SK-N-SH treated with all-trans-retinoic acid at 6 μM for 48 hours (cell line): ENCODE results near the gene ZFHX3.

Source experiments
- ATAC-seq: fragments of 200-7000 bp; cut with Tn5 transposase; 3 replicates; pipeline ENCODE4 v1.9.1; 2020; ENCODE audit warnings: mild to moderate bottlenecking, moderate library complexity
- ARNTL ChIP-seq: fragments of 450-650 bp; formaldehyde crosslinking; IDR thresholded peaks from 2 replicates; pipeline ENCODE4 v1.5.0; 2020; ENCODE audit warnings: low read depth, mild to moderate bottlenecking, moderate library complexity, borderline replicate concordance
- CSDC2 ChIP-seq: fragments of 250-450 bp; sonication (Bioruptor Pico); IDR thresholded peaks from 2 replicates; pipeline ENCODE4 v1.5.0; 2020; ENCODE audit warnings: mild to moderate bottlenecking, moderate library complexity
- GLIS3 ChIP-seq: fragments of 250-450 bp; sonication (Bioruptor Pico); IDR thresholded peaks from 2 replicates; pipeline ENCODE4 v1.5.0; 2020; ENCODE audit warnings: mild to moderate bottlenecking, moderate library complexity
- ISL1 ChIP-seq: fragments of 250-450 bp; sonication (Bioruptor Pico); IDR thresholded peaks from 2 replicates; pipeline ENCODE4 v2.1.2; 2022; ENCODE audit warnings: mild to moderate bottlenecking, moderate library complexity
- OSR1 ChIP-seq: fragments of 250-450 bp; sonication (Bioruptor Pico); IDR thresholded peaks from 2 replicates; pipeline ENCODE4 v1.8.0; 2022; ENCODE audit warnings: moderate library complexity, mild to moderate bottlenecking, inconsistent platforms
- PPARA ChIP-seq: fragments of 250-450 bp; sonication (Bioruptor Pico); IDR thresholded peaks from 2 replicates; pipeline ENCODE4 v1.5.0; 2020; ENCODE audit warnings: mild to moderate bottlenecking, borderline replicate concordance
- RARB ChIP-seq: fragments of 250-450 bp; sonication (Bioruptor Pico); IDR thresholded peaks from 2 replicates; pipeline ENCODE4 v1.8.0; 2021; ENCODE audit warnings: mild to moderate bottlenecking, moderate library complexity
- SNAI2 ChIP-seq: fragments of 250-450 bp; sonication (Bioruptor Pico); IDR thresholded peaks from 2 replicates; pipeline ENCODE4 v1.5.0; 2020; ENCODE audit warnings: mild to moderate bottlenecking, moderate library complexity
- TCF4 ChIP-seq: fragments of 250-450 bp; sonication (Bioruptor Pico); IDR thresholded peaks from 2 replicates; pipeline ENCODE4 v1.8.0; 2021; ENCODE audit warnings: mild to moderate bottlenecking, moderate library complexity, borderline replicate concordance
- TOX ChIP-seq: fragments of 250-450 bp; sonication (Bioruptor Pico); IDR thresholded peaks from 2 replicates; pipeline ENCODE4 v1.8.0; 2021; ENCODE audit warnings: mild to moderate bottlenecking, moderate library complexity, borderline replicate concordance
- TSHZ2 ChIP-seq: fragments of 250-450 bp; sonication (Bioruptor Pico); IDR thresholded peaks from 2 replicates; pipeline ENCODE4 v1.5.0; 2020; ENCODE audit warnings: mild to moderate bottlenecking, moderate library complexity
- ZFP30 ChIP-seq: fragments of 450-650 bp; formaldehyde crosslinking; IDR thresholded peaks from 2 replicates; pipeline ENCODE4 v1.5.0; 2022; ENCODE audit warnings: mild to moderate bottlenecking, moderate library complexity
- ZNF70 ChIP-seq: fragments of 450-650 bp; formaldehyde crosslinking; IDR thresholded peaks from 2 replicates; pipeline ENCODE4 v1.5.0; 2020; ENCODE audit warnings: mild to moderate bottlenecking, moderate library complexity
- ZNF8 ChIP-seq: fragments of 450-650 bp; formaldehyde crosslinking; IDR thresholded peaks from 2 replicates; pipeline ENCODE4 v1.5.0; 2020; ENCODE audit warnings: mild to moderate bottlenecking, moderate library complexity
- TF ChIP-seq, protein P1 (sequence below): fragments of 250-450 bp; sonication (Bioruptor Pico); IDR thresholded peaks from 2 replicates; pipeline ENCODE4 v1.8.0; 2020; ENCODE audit warnings: mild to moderate bottlenecking, moderate library complexity, borderline replicate concordance
- TF ChIP-seq, protein P2 (sequence below): fragments of 250-450 bp; sonication (Bioruptor Pico); IDR thresholded peaks from 2 replicates; pipeline ENCODE4 v1.5.1; 2020; ENCODE audit warnings: low read depth, mild to moderate bottlenecking, moderate library complexity

ZFHX3 gene

DNA sequence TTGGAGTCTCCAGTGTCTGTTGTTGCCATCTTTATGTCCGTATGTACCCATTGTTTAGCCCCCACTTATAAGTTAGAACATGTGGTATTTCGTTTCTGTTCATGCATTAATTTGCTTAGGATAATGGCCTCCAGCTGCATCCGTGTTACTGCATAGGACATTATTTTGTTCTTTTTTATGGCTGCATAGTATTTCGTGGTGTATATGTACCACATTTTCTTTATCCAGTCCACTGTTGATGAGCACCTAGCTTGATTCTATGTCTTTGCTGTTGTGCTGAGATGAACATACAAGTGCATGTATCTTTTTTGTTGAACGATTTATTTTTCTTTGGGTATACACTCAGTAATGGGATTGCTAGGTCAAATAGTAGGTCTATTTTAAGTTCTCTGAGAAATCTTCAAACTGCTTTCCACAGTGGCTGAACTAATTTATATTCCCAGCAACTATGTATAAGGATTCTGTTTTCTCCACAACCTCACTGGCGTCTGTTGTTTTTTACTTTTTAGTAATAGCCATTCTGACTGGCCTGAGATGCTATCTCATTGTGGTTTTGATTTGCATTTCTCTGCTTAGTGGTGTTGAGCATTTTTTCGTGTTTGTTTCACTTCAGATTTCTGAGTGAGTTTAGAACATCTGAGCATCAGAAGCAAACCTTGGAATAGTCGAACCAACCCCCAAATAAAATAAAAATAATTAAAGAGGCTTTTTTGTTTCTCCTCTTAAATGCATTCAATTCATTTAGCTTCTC is 304.7 kb downstream of the ZFHX3 start:
- 0 out of 3 replicates have a peak, but pooled peaks have one; percentile 15 for ATAC-seq

GRCh38 chr16:72740347-72740746 is 307.6 kb downstream of the ZFHX3 start:
- TF ChIP-seq CSDC2 (CRISPR knock-in tag) (no peak), SNAI2 (CRISPR knock-in tag) (no peak), PPARA (no peak), TOX (CRISPR knock-in tag) (no peak), TCF4 (no peak), ISL1 (no peak), RARB (CRISPR knock-in tag) (no peak), ZFP30 (CRISPR knock-in tag) (no peak)
- TF ChIP-seq, protein P1, sequence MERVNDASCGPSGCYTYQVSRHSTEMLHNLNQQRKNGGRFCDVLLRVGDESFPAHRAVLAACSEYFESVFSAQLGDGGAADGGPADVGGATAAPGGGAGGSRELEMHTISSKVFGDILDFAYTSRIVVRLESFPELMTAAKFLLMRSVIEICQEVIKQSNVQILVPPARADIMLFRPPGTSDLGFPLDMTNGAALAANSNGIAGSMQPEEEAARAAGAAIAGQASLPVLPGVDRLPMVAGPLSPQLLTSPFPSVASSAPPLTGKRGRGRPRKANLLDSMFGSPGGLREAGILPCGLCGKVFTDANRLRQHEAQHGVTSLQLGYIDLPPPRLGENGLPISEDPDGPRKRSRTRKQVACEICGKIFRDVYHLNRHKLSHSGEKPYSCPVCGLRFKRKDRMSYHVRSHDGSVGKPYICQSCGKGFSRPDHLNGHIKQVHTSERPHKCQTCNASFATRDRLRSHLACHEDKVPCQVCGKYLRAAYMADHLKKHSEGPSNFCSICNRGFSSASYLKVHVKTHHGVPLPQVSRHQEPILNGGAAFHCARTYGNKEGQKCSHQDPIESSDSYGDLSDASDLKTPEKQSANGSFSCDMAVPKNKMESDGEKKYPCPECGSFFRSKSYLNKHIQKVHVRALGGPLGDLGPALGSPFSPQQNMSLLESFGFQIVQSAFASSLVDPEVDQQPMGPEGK, result no peak
- TF ChIP-seq, protein P2, sequence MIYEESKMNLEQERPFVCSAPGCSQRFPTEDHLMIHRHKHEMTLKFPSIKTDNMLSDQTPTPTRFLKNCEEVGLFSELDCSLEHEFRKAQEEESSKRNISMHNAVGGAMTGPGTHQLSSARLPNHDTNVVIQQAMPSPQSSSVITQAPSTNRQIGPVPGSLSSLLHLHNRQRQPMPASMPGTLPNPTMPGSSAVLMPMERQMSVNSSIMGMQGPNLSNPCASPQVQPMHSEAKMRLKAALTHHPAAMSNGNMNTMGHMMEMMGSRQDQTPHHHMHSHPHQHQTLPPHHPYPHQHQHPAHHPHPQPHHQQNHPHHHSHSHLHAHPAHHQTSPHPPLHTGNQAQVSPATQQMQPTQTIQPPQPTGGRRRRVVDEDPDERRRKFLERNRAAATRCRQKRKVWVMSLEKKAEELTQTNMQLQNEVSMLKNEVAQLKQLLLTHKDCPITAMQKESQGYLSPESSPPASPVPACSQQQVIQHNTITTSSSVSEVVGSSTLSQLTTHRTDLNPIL (CRISPR knock-in tag), result no peak
- TF ChIP-seq, all 23 proteins: peak for 0
- ATAC-seq, result peak; percentile 75

More for the DNA sequence above, 304.7 kb downstream of the ZFHX3 start:
- TF ChIP-seq ZNF70 (CRISPR knock-in tag) (no peak), ISL1 (no peak), GLIS3 (CRISPR knock-in tag) (no peak), ZNF8 (CRISPR knock-in tag) (peak; percentile 79), TSHZ2 (CRISPR knock-in tag) (no peak), ARNTL (CRISPR knock-in tag) (no peak)

- TF ChIP-seq ZNF70 (CRISPR knock-in tag), result no peak
- TF ChIP-seq RARB (CRISPR knock-in tag), result no peak
- no peak for TF ChIP-seq SNAI2 (CRISPR knock-in tag)
- TF ChIP-seq, protein P1, result no peak
- TF ChIP-seq CSDC2 (CRISPR knock-in tag), result no peak
- no peak for TF ChIP-seq TOX (CRISPR knock-in tag)
- TF ChIP-seq OSR1, result no peak
- peak; percentile 91 for TF ChIP-seq ISL1
- TF ChIP-seq GLIS3 (CRISPR knock-in tag), result 0 out of 2 replicates have a peak, but pooled peaks have one; percentile 39
- no peak for TF ChIP-seq PPARA
- TF ChIP-seq ZFP30 (CRISPR knock-in tag), result no peak
- TF ChIP-seq, protein P2 (CRISPR knock-in tag), result peak; percentile 73; the same call in 1 of the 2 replicates
- ATAC-seq, result peak; percentile 92
Measured at GRCh38 chr16:72739577-72739976, 308.4 kb downstream of the ZFHX3 start.

DNA sequence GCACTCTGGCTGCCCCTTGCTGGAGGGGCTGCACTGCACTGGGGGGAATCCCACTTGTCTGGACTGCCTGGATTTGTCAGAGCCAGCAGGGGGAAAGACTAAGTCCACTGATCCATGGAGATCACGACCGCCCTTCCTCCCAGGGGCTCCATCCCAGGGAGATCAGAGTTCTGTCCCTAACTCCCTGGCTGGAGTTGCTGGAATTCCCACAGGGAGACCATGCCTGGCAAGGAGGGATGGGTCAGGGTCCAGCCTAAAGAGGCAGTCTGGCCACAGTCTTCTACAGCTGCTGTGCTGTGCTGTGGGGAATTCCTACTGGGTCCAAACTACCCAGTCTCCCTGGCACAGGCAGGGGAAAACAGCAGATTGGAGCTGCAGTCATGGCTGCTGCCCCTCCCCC is 311.9 kb downstream of the ZFHX3 start:
- no peak for ATAC-seq
- TF ChIP-seq RARB (CRISPR knock-in tag), result no peak
